ENCODE data around the gene CTTN. TPM values are rescaled to one million over a fixed set of nuclear protein-coding genes. Genes with fewer than 3 reads are reported as not detected.

Gene CTTN
- total RNA-seq, 1 experiment from 2014 or later, result 503 TPM

DNA sequence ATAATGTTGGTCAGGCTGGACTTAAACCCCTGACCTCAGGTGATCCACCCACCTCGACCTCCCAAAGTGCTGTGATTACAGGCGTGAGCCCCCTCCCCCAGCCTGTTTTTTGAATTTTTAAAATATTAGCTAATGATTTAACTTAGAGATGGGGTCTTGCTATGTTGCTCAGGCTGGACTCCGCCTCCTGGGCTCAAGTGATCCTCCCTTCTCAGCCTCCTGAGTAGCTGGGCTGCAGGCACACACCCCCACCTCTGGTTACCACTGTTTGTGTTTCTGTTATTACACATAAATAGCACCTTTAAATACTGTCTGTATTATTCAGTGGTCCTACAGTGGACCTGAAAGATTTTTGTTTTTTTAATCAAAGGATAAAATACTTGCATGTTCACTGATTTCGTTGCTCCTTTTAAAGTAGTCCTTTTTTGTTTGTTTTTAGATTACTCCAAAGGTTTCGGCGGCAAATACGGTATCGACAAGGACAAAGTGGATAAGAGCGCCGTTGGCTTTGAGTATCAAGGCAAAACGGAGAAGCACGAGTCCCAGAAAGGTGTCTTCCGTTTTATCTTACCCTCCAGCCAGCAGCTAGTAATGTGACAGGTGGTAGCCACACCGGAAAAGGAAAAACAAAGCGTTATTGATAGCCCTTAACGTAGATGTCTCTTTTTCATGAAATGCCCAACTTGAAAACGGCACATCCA, 21.1 kb downstream of the CTTN start:
- in situ Hi-C loops (cut with HindIII; ENCODE audit: low pct_unique_long_range_greater_than_20kb, low sequenced_read_pairs) (no loop called here), intact Hi-C loops (cut with micrococcal nuclease; ENCODE audit: unreplicated experiment) (no loop called here)
- no peaks in the 10 kb centered on the region for H3K4me1 ChIP-seq (ENCODE audit: control insufficient read depth, insufficient read depth, low read length)
- no peak for TF ChIP-seq TCF7L2 (IDR thresholded peaks at IDR 0.05; ENCODE audit: low read depth, low read length)
- no peak for TF ChIP-seq POLR2AphosphoS5 (IDR thresholded peaks at IDR 0.05; ENCODE audit: low read depth, low read length)
- TF ChIP-seq, protein P1, sequence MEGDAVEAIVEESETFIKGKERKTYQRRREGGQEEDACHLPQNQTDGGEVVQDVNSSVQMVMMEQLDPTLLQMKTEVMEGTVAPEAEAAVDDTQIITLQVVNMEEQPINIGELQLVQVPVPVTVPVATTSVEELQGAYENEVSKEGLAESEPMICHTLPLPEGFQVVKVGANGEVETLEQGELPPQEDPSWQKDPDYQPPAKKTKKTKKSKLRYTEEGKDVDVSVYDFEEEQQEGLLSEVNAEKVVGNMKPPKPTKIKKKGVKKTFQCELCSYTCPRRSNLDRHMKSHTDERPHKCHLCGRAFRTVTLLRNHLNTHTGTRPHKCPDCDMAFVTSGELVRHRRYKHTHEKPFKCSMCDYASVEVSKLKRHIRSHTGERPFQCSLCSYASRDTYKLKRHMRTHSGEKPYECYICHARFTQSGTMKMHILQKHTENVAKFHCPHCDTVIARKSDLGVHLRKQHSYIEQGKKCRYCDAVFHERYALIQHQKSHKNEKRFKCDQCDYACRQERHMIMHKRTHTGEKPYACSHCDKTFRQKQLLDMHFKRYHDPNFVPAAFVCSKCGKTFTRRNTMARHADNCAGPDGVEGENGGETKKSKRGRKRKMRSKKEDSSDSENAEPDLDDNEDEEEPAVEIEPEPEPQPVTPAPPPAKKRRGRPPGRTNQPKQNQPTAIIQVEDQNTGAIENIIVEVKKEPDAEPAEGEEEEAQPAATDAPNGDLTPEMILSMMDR (IDR thresholded peaks at IDR 0.05), result no peak
- no peak for TF ChIP-seq REST (IDR thresholded peaks at IDR 0.05; ENCODE audit: insufficient read depth in 1 of 2, low read depth in 2 of 2, low read length in 1 of 2)
- no peak for TF ChIP-seq SIN3A (IDR thresholded peaks at IDR 0.05; ENCODE audit: borderline replicate concordance, insufficient read depth, low read depth, low read length)
- POLR2A ChIA-PET, result no interaction called here
- CTCF ChIA-PET, result interaction anchor here (0.6 kb wide), 1 partner anchor 501 kb away, joined by 3 read pairs; no protein-coding TSS in a partner anchor
- H3K27me3 ChIP-seq (ENCODE audit: control insufficient read depth, insufficient read depth, low read length), result no peaks in the 10 kb centered on the region
- no peak overlapping the region for H3K4me3 ChIP-seq (ENCODE audit: low read depth in 2 of 2, low read length in 2 of 2)
- H3K9me3 ChIP-seq (ENCODE audit: control insufficient read depth, insufficient read depth, low read depth, low read length), result no peaks in the 10 kb centered on the region
- no peak for DNase-seq (ENCODE audit: low read depth, low spot score)
- no TSS peak for BruUV-seq (replicated peaks)
- ATAC-seq, result no peak
- no peak overlapping the region for H3K27ac ChIP-seq (ENCODE audit: low read length)
- peaks cover 42% of the 10 kb centered on the region for H3K36me3 ChIP-seq (ENCODE audit: control insufficient read depth, insufficient read depth, low read length)

DNA sequence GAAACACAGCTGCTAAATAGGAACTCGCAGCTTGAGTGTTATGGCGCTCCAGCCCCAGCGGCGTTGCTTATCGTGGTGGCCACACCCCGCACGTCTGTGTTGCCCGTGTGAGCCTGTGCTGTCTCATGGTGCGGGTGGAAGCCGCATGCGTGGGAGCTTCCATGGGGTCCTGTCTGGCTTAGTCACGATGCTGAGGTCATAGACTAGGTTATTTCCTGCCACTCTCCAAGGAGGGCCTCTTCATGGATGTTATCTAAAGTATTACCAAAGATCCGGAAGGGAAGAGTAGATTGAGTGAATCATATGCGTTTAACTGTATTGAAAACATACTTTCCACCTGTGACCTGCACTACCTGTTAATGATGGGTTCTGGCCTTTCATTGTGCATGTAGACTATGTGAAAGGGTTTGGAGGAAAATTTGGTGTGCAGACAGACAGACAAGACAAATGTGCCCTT, 21.7 kb downstream of the CTTN start:
- H3K27ac ChIP-seq (ENCODE audit: low read length), result no peak overlapping the region
- peaks cover 39% of the 10 kb centered on the region for H3K36me3 ChIP-seq (ENCODE audit: control insufficient read depth, insufficient read depth, low read length)
- TF ChIP-seq, protein P1 (IDR thresholded peaks at IDR 0.05), result no peak
- TF ChIP-seq POLR2AphosphoS5 (IDR thresholded peaks at IDR 0.05; ENCODE audit: low read depth, low read length) (no peak), TCF7L2 (IDR thresholded peaks at IDR 0.05; ENCODE audit: low read depth, low read length) (no peak), SIN3A (IDR thresholded peaks at IDR 0.05; ENCODE audit: borderline replicate concordance, insufficient read depth, low read depth, low read length) (no peak), REST (IDR thresholded peaks at IDR 0.05; ENCODE audit: insufficient read depth in 1 of 2, low read depth in 2 of 2, low read length in 1 of 2) (no peak)
- H3K4me3 ChIP-seq (ENCODE audit: low read depth in 2 of 2, low read length in 2 of 2), result no peak overlapping the region
- DNase-seq (ENCODE audit: low read depth, low spot score) (no peak), ATAC-seq (no peak)
- H3K27me3 ChIP-seq (ENCODE audit: control insufficient read depth, insufficient read depth, low read length), result no peaks in the 10 kb centered on the region
- in situ Hi-C loops (cut with HindIII; ENCODE audit: low pct_unique_long_range_greater_than_20kb, low sequenced_read_pairs) (no loop called here), intact Hi-C loops (cut with micrococcal nuclease; ENCODE audit: unreplicated experiment) (no loop called here)
- H3K4me1 ChIP-seq (ENCODE audit: control insufficient read depth, insufficient read depth, low read length), result no peaks in the 10 kb centered on the region
- TSS peak; percentile 52 for BruUV-seq (replicated peaks)
- ChIA-PET POLR2A (no interaction called here), CTCF (no interaction called here)
- H3K9me3 ChIP-seq (ENCODE audit: control insufficient read depth, insufficient read depth, low read depth, low read length), result no peaks in the 10 kb centered on the region

Data from Panc1 (cell line).